GM12878 (cell line): ENCODE measurements around the gene TRPM8. TPM values are rescaled to one million over a fixed set of nuclear protein-coding genes. Genes with fewer than 3 reads are reported as not detected.

ENCODE experiments used
- ATAC-seq: fragments of 200-7000 bp; cut with Tn5 transposase; 3 replicates; pipeline ENCODE4 v1.9.1; 2020; ENCODE audit warnings: mild to moderate bottlenecking, moderate library complexity
- BruUV-seq: library from RNA; stranded (reverse); fragments of 400-500 nt; replicated peaks from 2 replicates; lab custom pipeline; 2021; lab: Mats Ljungman, UMichigan
- CTCF ChIA-PET: fragments of 300-600 bp; sonication (Branson Sonifier 250); formaldehyde crosslinking; extraction: SDS; loops from one replicate; lab custom pipeline; 2021; ENCODE audit warnings: inconsistent platforms; lab: Yijun Ruan, JAX
- POLR2A ChIA-PET: fragments of 350-600 bp; formaldehyde crosslinking; extraction: SDS; loops from one replicate; lab custom pipeline; 2021; ENCODE audit warnings: inconsistent platforms; lab: Charles Lee
- RAD21 ChIA-PET: fragments of 300-600 bp; sonication (Branson Sonifier 250); formaldehyde crosslinking; loops from one replicate; lab custom pipeline; 2023; ENCODE audit warnings: antibody characterized with exemption; ENCODE audit not compliant: unreplicated experiment; lab: Charles Lee
- SMC1A ChIA-PET: fragments of 300-600 bp; sonication (Branson Sonifier 250); formaldehyde crosslinking; loops from one replicate; lab custom pipeline; 2023; ENCODE audit not compliant: unreplicated experiment, uncharacterized antibody; lab: Charles Lee
- DNase-seq: peaks from one replicate; pipeline ENCODE4 v3.0.0-alpha.2; 2011; ENCODE audit warnings: low read depth, low spot score
- FAIRE-seq: peaks from 3 replicates; lab custom pipeline; 2011; peaks lifted over from hg19 to GRCh38; lab: Jason Lieb, UNC
- H2AFZ ChIP-seq: 2 replicates; pipeline ENCODE4 v1.6.0; 2011; ENCODE audit warnings: low read depth, low read length, control low read depth; ENCODE audit not compliant: control insufficient read depth
- H3K27ac ChIP-seq: 2 replicates; pipeline ENCODE4 v1.5.1; 2011; ENCODE audit warnings: control low read depth; ENCODE audit not compliant: control insufficient read depth, insufficient read depth
- H3K27me3 ChIP-seq, 2 experiments: replicated peaks in 1 of 2; 2 replicates each; pipeline versions ENCODE4 v1.6.0 to v1.6.1; 2011; ENCODE audit warnings: low read length in 1 of 2; ENCODE audit not compliant: control insufficient read depth in 2 of 2, insufficient read depth in 2 of 2
- H3K36me3 ChIP-seq, 2 experiments: 2 replicates each; pipeline ENCODE4 v1.5.1; 2011; ENCODE audit warnings: low read length in 1 of 2; ENCODE audit not compliant: control insufficient read depth in 2 of 2, insufficient read depth in 2 of 2
- H3K4me1 ChIP-seq: 2 replicates; pipeline ENCODE4 v1.6.1; 2011; ENCODE audit warnings: mild to moderate bottlenecking, low read length, moderate library complexity, mixed read lengths; ENCODE audit not compliant: control insufficient read depth, insufficient read depth
- H3K4me2 ChIP-seq: 2 replicates; pipeline ENCODE4 v1.6.0; 2011; ENCODE audit warnings: control low read depth; ENCODE audit not compliant: control insufficient read depth, insufficient read depth
- H3K4me3 ChIP-seq: fragments of 200-600 bp; sonication (generic); 2 replicates; pipeline ENCODE4 v1.5.1; 2016
- H3K79me2 ChIP-seq: 2 replicates; pipeline ENCODE4 v1.6.0; 2011; ENCODE audit warnings: low read length; ENCODE audit not compliant: control insufficient read depth, insufficient read depth
- H3K9ac ChIP-seq: 2 replicates; pipeline ENCODE4 v1.8.0; 2011; ENCODE audit warnings: low read length, control low read depth, mixed read lengths; ENCODE audit not compliant: control insufficient read depth, insufficient read depth
- H3K9me3 ChIP-seq: replicated peaks from 3 replicates; pipeline ENCODE4 v1.5.1; 2011; ENCODE audit warnings: mild to moderate bottlenecking, low read length; ENCODE audit not compliant: control insufficient read depth, insufficient read depth
- H4K20me1 ChIP-seq: 2 replicates; pipeline ENCODE4 v1.6.0; 2011; ENCODE audit not compliant: control insufficient read depth, insufficient read depth
- BMI1 ChIP-seq: fragments of 450-650 bp; IDR thresholded peaks from 2 replicates; pipeline ENCODE4 v1.6.1; 2016; ENCODE audit warnings: mild to moderate bottlenecking, moderate library complexity, borderline replicate concordance
- CBFB ChIP-seq: IDR thresholded peaks from 2 replicates; pipeline ENCODE4 v1.6.1; 2016; ENCODE audit warnings: antibody characterized with exemption, low read depth
- CUX1 ChIP-seq: IDR thresholded peaks from 2 replicates; pipeline ENCODE4 v1.6.1; 2012; ENCODE audit warnings: improper control_type of control experiment, low read depth, low read length; ENCODE audit not compliant: insufficient replicate concordance
- HDAC2 ChIP-seq: fragments of 200-600 bp; sonication (generic); IDR thresholded peaks from 2 replicates; pipeline ENCODE4 v1.6.1; 2017
- IKZF1 ChIP-seq: fragments of 450-650 bp; conservative IDR thresholded peaks from 2 replicates; pipeline ENCODE4 v1.6.1; 2017; ENCODE audit warnings: antibody characterized with exemption, mild to moderate bottlenecking
- JUNB ChIP-seq: IDR thresholded peaks from 2 replicates; pipeline ENCODE4 v1.6.1; 2016; ENCODE audit warnings: antibody characterized with exemption, mild to moderate bottlenecking
- JUND ChIP-seq: IDR thresholded peaks from 2 replicates; pipeline ENCODE4 v1.6.1; 2012; ENCODE audit warnings: low read depth, mild to moderate bottlenecking, low read length, improper control_type of control experiment, moderate library complexity
- MXI1 ChIP-seq: fragments of 150-350 bp; IDR thresholded peaks from 2 replicates; pipeline ENCODE4 v1.6.1; 2011; ENCODE audit warnings: low read depth, mild to moderate bottlenecking, inconsistent platforms, low read length, improper control_type of control experiment
- REST ChIP-seq: IDR thresholded peaks from 2 replicates; pipeline ENCODE4 v1.6.1; 2012; ENCODE audit warnings: mild to moderate bottlenecking, low read depth, low read length
- RUNX3 ChIP-seq: IDR thresholded peaks from 2 replicates; pipeline ENCODE4 v1.6.1; 2012; ENCODE audit warnings: low read length, inconsistent platforms
- STAT1 ChIP-seq: fragments of 450-650 bp; conservative IDR thresholded peaks from 2 replicates; pipeline ENCODE4 v1.6.1; 2014; ENCODE audit warnings: antibody characterized with exemption, mild to moderate bottlenecking
- SUPT20H ChIP-seq: IDR thresholded peaks from 2 replicates; pipeline ENCODE4 v1.6.1; 2011; ENCODE audit warnings: low read depth, mild to moderate bottlenecking, low read length, moderate library complexity, borderline replicate concordance; ENCODE audit not compliant: control insufficient read depth
- ZNF384 ChIP-seq: IDR thresholded peaks from 2 replicates; pipeline ENCODE4 v1.6.1; 2012; ENCODE audit warnings: low read depth, mild to moderate bottlenecking, low read length, improper control_type of control experiment, borderline replicate concordance
- WGBS: methylation state at CpG from one replicate; pipeline ENCODE4 v1.1.6; 2016; ENCODE audit warnings: low lambda C conversion rate; ENCODE audit not compliant: insufficient replicate concordance, insufficient coverage; ENCODE audit errors: missing lambda C conversion rate; 5-methylcytosine and 5-hydroxymethylcytosine counted together
- in situ Hi-C: fragments of 300-500 bp; cut with MboI; formaldehyde crosslinking; loops from 9 replicates; pipeline ENCODE4 v1.14.3; 2018; ENCODE audit warnings: mixed read lengths
- intact Hi-C: fragments of 100-400 bp; cut with micrococcal nuclease; formaldehyde crosslinking; loops from one replicate; pipeline ENCODE4 v1.14.2; 2022; ENCODE audit not compliant: unreplicated experiment
- polyA plus RNA-seq, 11 experiments: library from polyadenylated mRNA; depleted of rRNA in 4 of 11; unstranded in 6 of 11; stranded (reverse) in 5 of 11; fragments of >200 nt; fragmentation: Nextera tagmentation in 4 of 11; fragmentation: Illumina TruSeq in 1 of 11; extraction: Ambion mirVana in 4 of 11; extraction: Trizol in 1 of 11; gene quantifications; 1 replicate in 1 of 11; 2 replicates in 10 of 11; pipeline versions ENCODE4 v1.2.1 to v1.2.3, GENCODE V29; 2011 to 2016; ENCODE audit warnings: inconsistent platforms in 2 of 11, missing spikeins in 2 of 11, low read depth in 1 of 11
- total RNA-seq, 4 experiments: library from RNA; depleted of rRNA in 3 of 4; stranded (reverse); fragments of >200 nt in 3 of 4; fragmentation: Illumina TruSeq in 1 of 4; extraction: Trizol in 1 of 4; gene quantifications; 2 replicates each; pipeline versions ENCODE4 v1.2.1 to v1.2.3, GENCODE V29; 2013 to 2021

The TRPM8 gene
- total and polyA plus RNA-seq, 10 of the 15 experiments (the other 5 are each of a cell fraction or from before 2014, with no cell fraction given) = 3.9 TPM; not detected in 9

GRCh38 chr2:234032279-234032856 is 115.2 kb downstream of the TRPM8 start (continued):
- no peak for TF ChIP-seq REST

- no peak for TF ChIP-seq MXI1
- TF ChIP-seq CUX1 = no peak
- TF ChIP-seq STAT1 = no peak
- TF ChIP-seq ZNF384 = no peak
- no peak for TF ChIP-seq RUNX3
- no peak for TF ChIP-seq CBFB
- no peak for TF ChIP-seq SUPT20H
- no peak for TF ChIP-seq BMI1
- TF ChIP-seq JUNB = no peak
- no peak for TF ChIP-seq IKZF1
- no peak for TF ChIP-seq JUND
- no peak for TF ChIP-seq HDAC2
- TF ChIP-seq, all 136 proteins: peak for 0
- BruUV-seq = no TSS peak
- ChIA-PET POLR2A (no interaction called here), RAD21 (no interaction called here), SMC1A (interaction anchor here (0.5 kb wide), 1 partner anchor 230 kb away, joined by 3 read pairs; no protein-coding TSS in a partner anchor), CTCF (no interaction called here)
- H3K9me3 ChIP-seq = no peaks in the 10 kb centered on the region; the same call in 2 of the 3 replicates
- H4K20me1 ChIP-seq = no peaks in the 10 kb centered on the region
- H3K4me3 ChIP-seq = no peak overlapping the region
- H3K79me2 ChIP-seq = no peaks in the 10 kb centered on the region
- no peaks in the 10 kb centered on the region for H3K4me1 ChIP-seq
- no peaks in the 10 kb centered on the region; a peak in 1 of 4 replicates for H3K27me3 ChIP-seq
- H3K36me3 ChIP-seq = no peaks in the 10 kb centered on the region
- WGBS = 0% methylated on average over 3 of the region's 3 CpGs
- intact Hi-C loops (no loop called here), in situ Hi-C loops (no loop called here)
- no peak for ATAC-seq
- no peak overlapping the region for H3K27ac ChIP-seq
- H3K9ac ChIP-seq = no peak overlapping the region
- no peak overlapping the region for H2AFZ ChIP-seq
- no peak for FAIRE-seq
- no peak overlapping the region for H3K4me2 ChIP-seq
- no peak for DNase-seq
These were observed 116.0 kb downstream of the TRPM8 start for GRCh38 chr2:234033174-234033573.
